Right lobe of liver (tissue), 4 donors: ENCODE data around the gene PCNX4.

Experiments
- CTCF ChIP-seq, 4 donors: fragments of 200-600 bp in 3 of 4; fragments of 450-650 bp in 1 of 4; IDR thresholded peaks; one replicate each; pipeline versions ENCODE4 v1.5.1 to v1.8.0; 2016 to 2022; ENCODE audit warnings: antibody characterized with exemption in 4 of 4, mild to moderate bottlenecking in 2 of 4
- POLR2A ChIP-seq: fragments of 450-650 bp; IDR thresholded peaks from one replicate; pipeline ENCODE4 v1.6.1; 2017; ENCODE audit warnings: antibody characterized with exemption, mild to moderate bottlenecking
- donor health status: DM: no; HTN: no; CAD: no.
- donor health status: DM: no; HTN: no; CAD: no.
- donor health status: DM: no; HTN: yes; CAD: no.

- TF ChIP-seq CTCF (IDR thresholded peaks at IDR 0.05) (no peak), POLR2A (no peak)
Measured at GRCh38 chr14:60197629-60198303, 106.0 kb downstream of the PCNX4 start.
